Neuron (in vitro differentiated cells): ENCODE measurements around the gene GLUD1.
"Not testable (repeated sequence)": the region's sequence is repeated elsewhere in the genome, so short reads cannot be mapped to it uniquely, and the experiment has no call there.

Experiments used
- H2AFZ ChIP-seq: one replicate; pipeline ENCODE4 v1.6.1; 2013; ENCODE audit warnings: low read depth, mild to moderate bottlenecking, inconsistent platforms, low read length, moderate library complexity
- H3K27me3 ChIP-seq: one replicate; pipeline ENCODE4 v1.6.1; 2013; ENCODE audit warnings: low read length; ENCODE audit not compliant: insufficient read depth
- H3K36me3 ChIP-seq: one replicate; pipeline ENCODE4 v1.6.1; 2013; ENCODE audit warnings: low read length; ENCODE audit not compliant: insufficient read depth
- H3K4me1 ChIP-seq: one replicate; pipeline ENCODE4 v1.6.1; 2013; ENCODE audit warnings: low read length; ENCODE audit not compliant: insufficient read depth
- H3K4me3 ChIP-seq: 2 replicates; pipeline ENCODE4 v1.5.1; 2013; ENCODE audit warnings: mild to moderate bottlenecking, low read length, moderate library complexity
- H3K9me3 ChIP-seq: one replicate; pipeline ENCODE4 v1.6.1; 2013; ENCODE audit warnings: low read length

Gene GLUD1

GRCh38 chr10:87104727-87105126 is 10.1 kb upstream of the GLUD1 start:
- H3K27me3 ChIP-seq, H3K4me3 ChIP-seq, H3K9me3 ChIP-seq, H3K4me1 ChIP-seq, H2AFZ ChIP-seq: not testable (repeated sequence)
- H3K36me3 ChIP-seq, result peaks cover 33% of the 10 kb centered on the region

DNA sequence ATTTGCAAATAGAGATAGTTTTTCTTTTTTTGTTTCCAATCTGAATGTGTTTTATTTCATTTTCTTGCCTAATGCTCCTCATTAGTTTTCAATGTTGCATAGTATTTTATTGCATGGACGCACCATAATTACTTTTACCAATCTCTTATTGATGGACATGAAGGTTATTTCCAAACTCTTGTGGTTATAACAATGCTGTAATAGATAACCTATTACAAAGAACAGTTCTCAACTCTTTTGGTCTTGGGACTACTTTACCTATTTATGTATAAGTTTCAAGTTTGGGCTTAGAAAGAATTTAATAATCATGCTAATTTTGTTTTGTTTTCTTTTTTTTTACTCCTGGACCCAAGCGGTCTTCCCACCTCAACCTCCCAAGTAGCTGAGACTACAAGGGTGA is 7.4 kb upstream of the GLUD1 start:
- Histone ChIP-seq H3K9me3 (peaks cover 1% of the 10 kb centered on the region), H3K4me3 (no peak overlapping the region), H3K27me3 (no peaks in the 10 kb centered on the region), H3K4me1 (no peaks in the 10 kb centered on the region), H2AFZ (no peak overlapping the region), H3K36me3 (peaks cover 37% of the 10 kb centered on the region)

DNA sequence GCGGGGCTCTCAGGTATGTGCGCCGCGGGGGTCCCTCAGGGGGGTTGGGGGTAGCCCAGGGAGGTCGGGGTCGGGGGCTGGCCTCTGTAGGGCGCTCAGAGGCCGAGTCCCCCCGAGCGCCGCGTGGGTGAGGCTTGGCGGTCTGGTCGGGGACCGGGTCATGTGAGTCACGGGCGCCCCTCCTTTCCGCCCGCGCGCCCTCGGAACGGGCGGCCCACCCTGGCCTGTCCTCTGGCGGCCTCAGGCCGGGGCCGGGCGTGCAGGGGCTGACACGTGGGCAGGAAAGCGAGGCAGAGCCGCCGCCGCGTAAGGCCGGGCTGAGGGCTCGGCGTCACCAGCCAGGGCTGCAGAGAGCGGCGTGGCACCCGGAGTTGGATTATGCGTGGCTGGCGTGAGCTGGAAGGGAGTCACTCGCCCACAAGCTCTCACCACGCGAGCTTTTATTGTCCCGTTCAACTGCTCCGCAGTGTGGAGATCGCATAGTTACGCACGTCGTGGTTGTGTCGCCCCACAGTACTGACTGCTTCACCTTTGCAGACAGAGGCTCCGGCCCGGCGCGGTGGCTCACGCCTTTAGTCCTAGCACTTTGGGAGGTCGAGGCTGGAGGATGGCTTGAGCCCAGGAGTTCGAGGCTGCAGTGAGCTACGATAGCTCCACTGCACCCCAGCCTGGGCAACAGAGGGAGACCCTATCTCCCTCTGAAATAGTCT is 748 bp upstream of the GLUD1 start:
- Histone ChIP-seq H3K4me3 (peak overlapping the region; percentile 72), H3K9me3 (no peaks in the 10 kb centered on the region), H3K27me3 (no peaks in the 10 kb centered on the region), H2AFZ (peak overlapping the region; percentile 62), H3K4me1 (peaks cover 34% of the 10 kb centered on the region), H3K36me3 (peaks cover 13% of the 10 kb centered on the region)

GRCh38 chr10:87093632-87094372 is 841 bp downstream of the GLUD1 start:
- peaks cover 14% of the 10 kb centered on the region for H3K36me3 ChIP-seq
- H3K9me3 ChIP-seq, result no peaks in the 10 kb centered on the region
- H3K27me3 ChIP-seq, result no peaks in the 10 kb centered on the region
- peak overlapping the region; percentile 84 for H3K4me3 ChIP-seq
- H2AFZ ChIP-seq, result peak overlapping the region; percentile 70
- peaks cover 36% of the 10 kb centered on the region for H3K4me1 ChIP-seq

DNA sequence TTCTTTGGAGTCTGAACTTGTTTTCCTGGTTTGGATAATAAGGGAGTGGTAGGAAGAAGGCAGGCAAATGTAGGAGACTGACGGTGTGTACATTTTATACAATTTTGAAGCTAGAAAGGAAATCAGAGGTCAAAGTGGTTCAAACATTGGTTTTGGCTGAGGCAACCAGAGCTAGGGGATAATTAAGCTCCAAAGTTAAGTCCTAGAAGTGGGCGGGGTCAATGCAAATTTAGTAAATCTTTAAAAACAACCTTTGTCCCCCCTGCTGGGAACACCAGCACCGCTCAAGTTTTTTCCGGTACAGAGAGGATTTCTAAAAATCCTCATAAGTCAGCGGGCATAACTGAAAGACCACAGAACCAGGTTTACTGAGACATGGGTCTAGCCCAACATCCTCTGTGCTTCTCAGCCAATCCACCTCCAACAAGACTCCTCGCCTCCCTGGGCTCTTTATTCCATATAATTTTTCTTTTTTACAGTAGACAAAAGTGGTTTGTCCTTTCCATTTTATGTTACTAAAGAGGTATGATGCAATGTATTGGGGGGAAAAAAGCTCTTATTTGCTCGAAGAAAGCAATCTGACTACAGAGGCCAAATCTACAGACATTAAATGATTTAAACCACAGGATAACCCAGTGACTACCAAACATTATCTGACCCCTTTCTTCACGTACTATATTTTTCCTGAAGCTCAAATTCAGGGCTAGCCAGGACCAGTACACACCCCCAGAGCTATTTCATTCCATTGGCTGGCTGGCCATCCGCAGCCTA is 1.6 kb downstream of the GLUD1 start:
- H3K4me3 ChIP-seq, result peak overlapping the region; percentile 84
- H2AFZ ChIP-seq, result no peak overlapping the region
- H3K36me3 ChIP-seq, result peaks cover 17% of the 10 kb centered on the region
- H3K9me3 ChIP-seq, result no peaks in the 10 kb centered on the region
- H3K27me3 ChIP-seq, result no peaks in the 10 kb centered on the region
- H3K4me1 ChIP-seq, result peaks cover 36% of the 10 kb centered on the region

- Histone ChIP-seq H3K27me3 (no peaks in the 10 kb centered on the region), H3K36me3 (peaks cover 20% of the 10 kb centered on the region), H2AFZ (no peak overlapping the region), H3K9me3 (no peaks in the 10 kb centered on the region), H3K4me3 (peak overlapping the region; percentile 84), H3K4me1 (peaks cover 36% of the 10 kb centered on the region)
Measured at GRCh38 chr10:87092376-87092860, 2.2 kb downstream of the GLUD1 start.

DNA sequence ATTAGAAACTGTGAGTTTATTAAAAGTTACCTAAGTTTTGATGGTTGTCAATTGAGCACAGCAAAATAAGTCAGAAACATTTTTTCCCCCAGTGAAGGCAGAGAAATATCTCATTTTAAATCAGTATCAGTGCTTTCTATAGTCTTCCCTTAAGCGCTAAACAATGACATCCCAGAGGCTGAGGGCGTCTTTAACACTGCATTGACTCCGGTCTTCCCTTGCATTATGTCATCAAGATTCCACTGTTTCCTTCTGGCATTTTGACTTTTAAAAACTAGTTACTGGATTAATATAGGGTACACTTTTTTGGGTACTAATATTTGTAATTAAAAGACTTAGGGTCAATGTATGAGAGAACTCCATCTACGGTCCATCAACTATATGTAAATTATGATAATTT is 3.9 kb downstream of the GLUD1 start:
- Histone ChIP-seq H3K9me3 (no peaks in the 10 kb centered on the region), H3K4me3 (no peak overlapping the region), H2AFZ (no peak overlapping the region), H3K4me1 (peaks cover 36% of the 10 kb centered on the region), H3K36me3 (peaks cover 26% of the 10 kb centered on the region), H3K27me3 (no peaks in the 10 kb centered on the region)

- Histone ChIP-seq H2AFZ (no peak overlapping the region), H3K27me3 (no peaks in the 10 kb centered on the region), H3K36me3 (peaks cover 26% of the 10 kb centered on the region), H3K4me1 (peaks cover 36% of the 10 kb centered on the region), H3K4me3 (no peak overlapping the region), H3K9me3 (no peaks in the 10 kb centered on the region)
Measured at GRCh38 chr10:87089746-87090145, 4.9 kb downstream of the GLUD1 start.

- Histone ChIP-seq H3K4me3 (no peak overlapping the region), H2AFZ (no peak overlapping the region), H3K27me3 (no peaks in the 10 kb centered on the region), H3K36me3 (peaks cover 26% of the 10 kb centered on the region), H3K9me3 (no peaks in the 10 kb centered on the region), H3K4me1 (peaks cover 9% of the 10 kb centered on the region)
Measured at GRCh38 chr10:87085537-87085936, 9.1 kb downstream of the GLUD1 start.

GRCh38 chr10:87084291-87084782 is 10.3 kb downstream of the GLUD1 start:
- not testable (repeated sequence) for H3K4me1 ChIP-seq, H2AFZ ChIP-seq, H3K4me3 ChIP-seq

DNA sequence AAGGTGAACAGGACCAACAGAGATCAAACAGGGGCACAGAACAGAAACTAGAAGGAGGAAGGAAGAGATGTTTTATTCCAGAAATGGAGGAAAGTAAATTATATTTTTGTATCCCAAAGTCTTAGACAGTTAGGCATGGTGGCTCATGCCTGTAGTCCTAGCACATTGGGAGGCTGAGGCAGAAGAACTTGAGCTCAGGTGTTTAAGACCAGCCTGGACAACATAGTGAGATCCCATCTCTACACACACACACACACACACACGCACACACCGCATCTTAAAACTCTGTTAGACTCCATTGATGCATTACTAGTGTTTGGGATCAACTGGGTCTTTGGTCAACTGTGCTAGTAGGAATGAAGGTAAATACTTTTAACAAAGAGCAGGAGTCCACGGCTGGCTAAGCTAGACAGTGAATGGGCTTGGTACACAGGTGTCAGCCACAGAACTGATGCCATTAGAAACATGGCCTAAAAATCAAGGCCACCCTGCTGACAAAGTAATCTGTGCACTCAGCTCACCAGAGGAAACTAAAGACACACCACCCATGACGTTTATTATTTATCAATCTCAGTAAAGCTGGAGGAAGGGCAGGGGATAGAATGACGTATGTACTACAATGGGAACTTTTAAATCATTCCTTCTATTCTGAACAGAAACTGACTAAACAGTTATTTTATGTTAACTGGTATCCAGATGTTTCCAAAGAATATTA is 10.9 kb downstream of the GLUD1 start:
- not testable (repeated sequence) for H3K4me1 ChIP-seq, H3K9me3 ChIP-seq, H3K4me3 ChIP-seq, H2AFZ ChIP-seq, H3K27me3 ChIP-seq
- peaks cover 19% of the 10 kb centered on the region for H3K36me3 ChIP-seq

More at GRCh38 chr10:87084291-87084782, 10.3 kb downstream of the GLUD1 start:
- not testable (repeated sequence) for H3K27me3 ChIP-seq, H3K9me3 ChIP-seq
- peaks cover 25% of the 10 kb centered on the region for H3K36me3 ChIP-seq

DNA sequence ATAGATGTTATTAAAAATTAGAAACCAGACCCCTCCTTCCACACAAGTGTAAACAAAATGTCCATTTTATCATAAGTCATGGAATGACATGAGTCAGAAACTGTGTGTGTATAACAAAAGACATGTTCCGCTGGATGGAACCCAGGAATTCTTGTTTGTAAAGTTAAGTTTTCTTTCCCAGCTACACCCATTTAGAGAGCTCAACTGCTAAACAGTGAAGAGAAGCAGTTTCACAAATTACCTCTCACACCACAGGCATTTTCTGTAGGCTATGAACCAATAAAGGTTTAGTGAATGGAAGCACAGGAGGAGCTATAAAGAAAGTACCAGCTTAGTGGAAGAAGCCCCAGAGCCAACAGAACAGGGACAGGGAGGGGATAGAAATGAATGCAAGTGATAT is 12.4 kb downstream of the GLUD1 start:
- not testable (repeated sequence) for H3K4me3 ChIP-seq, H3K4me1 ChIP-seq, H2AFZ ChIP-seq, H3K9me3 ChIP-seq, H3K27me3 ChIP-seq, H3K36me3 ChIP-seq
